ENCODE measurements around the gene PBLD. TPM values are rescaled to one million over a fixed set of nuclear protein-coding genes. Genes with fewer than 3 reads are reported as not detected.
A peak's percentile ranks its signal among the peaks of the same experiment; 100 is the strongest.

The PBLD gene
- total and polyA plus RNA-seq, 9 of the 15 experiments (the other 6 are each of a cell fraction or from before 2014, with no cell fraction given) = 1.2 to 4.3 (median 2.5) TPM

GRCh38 chr10:68332259-68333057 is at the start of gene PBLD (continued):
- TF ChIP-seq TFE3 (CRISPR knock-in tag; IDR thresholded peaks at IDR 0.05) = 0 out of 2 replicates have a peak, but pooled peaks have one; percentile 12
- no peak; the same call in 1 of the 2 replicates for TF ChIP-seq JUN (IDR thresholded peaks at IDR 0.05; ENCODE audit: borderline replicate concordance, low read depth, low read length)
- peak; percentile 84; the same call in 1 of the 2 replicates for TF ChIP-seq JUN (CRISPR knock-in tag; IDR thresholded peaks at IDR 0.05; ENCODE audit: borderline replicate concordance)
- peak; percentile 95 for TF ChIP-seq E2F3 (CRISPR knock-in tag; IDR thresholded peaks at IDR 0.05)
- no peak for TF ChIP-seq TEAD2 (tag; IDR thresholded peaks at IDR 0.05)
- no peak for TF ChIP-seq MCM3 (IDR thresholded peaks at IDR 0.05)
- no peak for TF ChIP-seq ZNF512 (tag; IDR thresholded peaks at IDR 0.05)
- TF ChIP-seq KAT8 (IDR thresholded peaks at IDR 0.05; ENCODE audit: low read depth) = peak; percentile 47; the same call in 1 of the 2 replicates
- no peak for TF ChIP-seq ZNF121 (CRISPR knock-in tag; conservative IDR thresholded peaks at IDR 0.05)
- no peak for TF ChIP-seq TBP (optimal IDR thresholded peaks at IDR 0.05; ENCODE audit: low read depth, low read length)
- no peak for TF ChIP-seq SNIP1 (IDR thresholded peaks at IDR 0.05; ENCODE audit: low read depth)
- TF ChIP-seq ZNF668 (CRISPR knock-in tag; IDR thresholded peaks at IDR 0.05) = no peak
- TF ChIP-seq PHF21A (IDR thresholded peaks at IDR 0.05; ENCODE audit: borderline replicate concordance, low read depth) = no peak
- TF ChIP-seq SIRT6 (IDR thresholded peaks at IDR 0.05; ENCODE audit: low read depth, low read length) = no peak
- peak; percentile 9; the same call in 1 of the 2 replicates for TF ChIP-seq THAP7 (CRISPR knock-in tag; IDR thresholded peaks at IDR 0.05)
- peak; percentile 60 for TF ChIP-seq TAF9B (IDR thresholded peaks at IDR 0.05; ENCODE audit: partially characterized antibody)
- TF ChIP-seq MAFF (IDR thresholded peaks at IDR 0.05; ENCODE audit: low read length) = no peak
- no peak for TF ChIP-seq CHCHD3 (CRISPR knock-in tag; IDR thresholded peaks at IDR 0.05)
- no peak for TF ChIP-seq ZNF124 (CRISPR knock-in tag; IDR thresholded peaks at IDR 0.05)
- TF ChIP-seq NBN (IDR thresholded peaks at IDR 0.05; ENCODE audit: low read depth) = peak; percentile 95
- peak; percentile 29 for TF ChIP-seq FIP1L1 (IDR thresholded peaks at IDR 0.05; ENCODE audit: low read depth, low read length, poor library complexity, severe bottlenecking)
- TF ChIP-seq SRSF1 (IDR thresholded peaks at IDR 0.05; ENCODE audit: low read depth, low read length) = 0 out of 2 replicates have a peak, but pooled peaks have one; percentile 60
- no peak for TF ChIP-seq POU5F1 (IDR thresholded peaks at IDR 0.05; ENCODE audit: borderline replicate concordance, low read depth, low read length, partially characterized antibody)
- TF ChIP-seq ZBTB2 (IDR thresholded peaks at IDR 0.05) = no peak
- TF ChIP-seq BRCA1 (IDR thresholded peaks at IDR 0.05) = no peak
- peak; percentile 76; the same call in 1 of the 2 replicates for TF ChIP-seq BRCA1 (CRISPR knock-in tag; IDR thresholded peaks at IDR 0.05)
